HL-60 (cell line): ENCODE results near the gene SLC16A12.

ENCODE experiments used
- DNase-seq, 2 experiments: peaks; one replicate each; pipeline ENCODE4 v3.0.0-alpha.2; 2010 to 2020; ENCODE audit warnings: low read depth in 1 of 2, low spot score in 1 of 2
- H3K27ac ChIP-seq: fragments of 250-450 bp; sonication (Bioruptor Pico); replicated peaks from 2 replicates; pipeline ENCODE4 v1.5.1; 2020; ENCODE audit warnings: mild to moderate bottlenecking, moderate library complexity
- H3K27me3 ChIP-seq: fragments of 250-450 bp; sonication (Bioruptor Pico); 2 replicates; pipeline ENCODE4 v1.5.1; 2021; ENCODE audit warnings: mild to moderate bottlenecking, moderate library complexity; ENCODE audit not compliant: insufficient read depth, poor library complexity, severe bottlenecking
- H3K4me3 ChIP-seq: replicated peaks from 2 replicates; pipeline ENCODE4 v1.5.1; 2011; ENCODE audit warnings: mild to moderate bottlenecking, control low read depth, low read length; ENCODE audit not compliant: insufficient read depth
- GABPA ChIP-seq: IDR thresholded peaks from 2 replicates; pipeline ENCODE4 v1.6.1; 2012; ENCODE audit warnings: low read depth
- POLR2AphosphoS5 ChIP-seq: IDR thresholded peaks from 2 replicates; pipeline ENCODE4 v1.6.1; 2012; ENCODE audit warnings: low read depth
- REST ChIP-seq: IDR thresholded peaks from 2 replicates; pipeline ENCODE4 v1.6.1; 2012; ENCODE audit warnings: low read depth; ENCODE audit not compliant: insufficient replicate concordance
- SPI1 ChIP-seq: IDR thresholded peaks from 2 replicates; pipeline ENCODE4 v1.6.1; 2012; ENCODE audit warnings: low read depth, mild to moderate bottlenecking, borderline replicate concordance
- TF ChIP-seq, protein P1 (sequence below): IDR thresholded peaks from one replicate; pipeline ENCODE4 v1.5.1; 2011; ENCODE audit warnings: low read length, control low read depth, inconsistent platforms; ENCODE audit not compliant: insufficient read depth

The SLC16A12 gene

DNA sequence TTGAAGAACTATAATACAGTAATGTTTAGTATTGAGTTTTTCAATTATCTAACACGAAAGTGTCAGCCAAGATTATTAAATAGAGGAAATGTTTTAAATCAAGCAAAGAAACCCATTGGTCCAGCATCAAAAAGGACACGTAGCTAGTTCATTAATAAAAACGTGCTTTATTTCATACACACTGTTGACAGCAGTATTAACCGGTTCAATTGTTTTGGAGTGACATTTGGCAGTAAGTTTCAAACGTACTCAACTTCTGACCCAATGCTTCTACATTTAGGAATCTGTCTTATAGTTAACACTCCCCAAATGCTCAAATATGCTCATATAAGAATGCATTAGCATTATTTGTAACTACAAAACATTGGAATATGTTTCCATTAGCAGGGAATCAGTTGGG lies 41.3 kb downstream of the SLC16A12 start:
- Histone ChIP-seq H3K4me3 (no peak overlapping the region), H3K27me3 (peaks cover 3% of the 10 kb centered on the region), H3K27ac (no peak overlapping the region)
- TF ChIP-seq SPI1 (no peak), REST (no peak), POLR2AphosphoS5 (no peak), GABPA (no peak)
- TF ChIP-seq, protein P1, sequence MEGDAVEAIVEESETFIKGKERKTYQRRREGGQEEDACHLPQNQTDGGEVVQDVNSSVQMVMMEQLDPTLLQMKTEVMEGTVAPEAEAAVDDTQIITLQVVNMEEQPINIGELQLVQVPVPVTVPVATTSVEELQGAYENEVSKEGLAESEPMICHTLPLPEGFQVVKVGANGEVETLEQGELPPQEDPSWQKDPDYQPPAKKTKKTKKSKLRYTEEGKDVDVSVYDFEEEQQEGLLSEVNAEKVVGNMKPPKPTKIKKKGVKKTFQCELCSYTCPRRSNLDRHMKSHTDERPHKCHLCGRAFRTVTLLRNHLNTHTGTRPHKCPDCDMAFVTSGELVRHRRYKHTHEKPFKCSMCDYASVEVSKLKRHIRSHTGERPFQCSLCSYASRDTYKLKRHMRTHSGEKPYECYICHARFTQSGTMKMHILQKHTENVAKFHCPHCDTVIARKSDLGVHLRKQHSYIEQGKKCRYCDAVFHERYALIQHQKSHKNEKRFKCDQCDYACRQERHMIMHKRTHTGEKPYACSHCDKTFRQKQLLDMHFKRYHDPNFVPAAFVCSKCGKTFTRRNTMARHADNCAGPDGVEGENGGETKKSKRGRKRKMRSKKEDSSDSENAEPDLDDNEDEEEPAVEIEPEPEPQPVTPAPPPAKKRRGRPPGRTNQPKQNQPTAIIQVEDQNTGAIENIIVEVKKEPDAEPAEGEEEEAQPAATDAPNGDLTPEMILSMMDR: no peak
- no peak for DNase-seq

- DNase-seq: no peak
- H3K27ac ChIP-seq: no peak overlapping the region
- peaks cover 3% of the 10 kb centered on the region for H3K27me3 ChIP-seq
- no peak for TF ChIP-seq GABPA
- TF ChIP-seq, protein P1: no peak
- no peak for TF ChIP-seq POLR2AphosphoS5
- no peak for TF ChIP-seq SPI1
- no peak for TF ChIP-seq REST
- no peak overlapping the region for H3K4me3 ChIP-seq
These were observed 43.5 kb downstream of the SLC16A12 start for GRCh38 chr10:89491932-89492331.

- TF ChIP-seq, protein P1: no peak
- TF ChIP-seq POLR2AphosphoS5 (no peak), GABPA (no peak), REST (no peak), SPI1 (no peak)
- H3K27me3 ChIP-seq: peaks cover 3% of the 10 kb centered on the region
- H3K27ac ChIP-seq: no peak overlapping the region
- no peak overlapping the region for H3K4me3 ChIP-seq
- no peak for DNase-seq
These were observed 44.6 kb downstream of the SLC16A12 start for GRCh38 chr10:89490596-89491335.
